ENCODE results near the gene CHTF18. TPM values are rescaled to one million over a fixed set of nuclear protein-coding genes. Genes with fewer than 3 reads are reported as not detected.

Gene CHTF18
- total and polyA plus RNA-seq, 2 donors (not counting 3 experiments of a cell fraction or from before 2014, with no cell fraction given) = 33.0 to 69.5 TPM

DNA sequence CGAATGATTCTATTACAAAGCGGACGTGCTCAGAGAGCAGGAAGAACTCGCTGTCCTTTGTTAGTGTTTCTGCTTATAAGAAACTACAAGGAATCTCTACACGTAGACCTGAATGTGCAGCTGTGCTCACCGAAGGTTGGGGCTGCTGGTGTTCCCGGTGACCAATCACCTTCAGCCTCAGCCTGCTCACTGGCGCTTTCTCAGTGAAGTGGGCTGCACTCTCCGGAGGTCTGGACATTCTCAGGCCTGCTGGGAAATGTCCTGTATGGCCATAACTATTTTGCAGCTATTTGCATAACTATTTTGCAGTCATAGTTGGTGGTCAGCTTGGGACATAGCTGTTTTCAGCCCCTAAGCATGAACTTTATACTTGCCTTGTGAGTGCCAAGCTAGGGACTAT is 37.9 kb upstream of the CHTF18 start:
- Histone ChIP-seq H3K27me3 (ENCODE audit: control insufficient read depth in 2 of 2, insufficient read depth in 2 of 2, low read length in 2 of 2) (peaks cover 4% of the 10 kb centered on the region in 2 experiments), H3K27ac (ENCODE audit: insufficient read depth, low read depth, low read length) (no peak overlapping the region), H3K4me1 (ENCODE audit: control insufficient read depth, extremely low read depth, insufficient read depth, low read length) (no peaks in the 10 kb centered on the region), H2AFZ (ENCODE audit: low read depth, low read length) (no peak overlapping the region), H3K9me3 (replicated peaks; ENCODE audit: control insufficient read depth, insufficient read depth, low read length) (no peaks in the 10 kb centered on the region), H3K4me2 (ENCODE audit: insufficient read depth, low read length) (no peak overlapping the region), H3K4me3 (replicated peaks in 1 of 3; ENCODE audit: insufficient read depth in 1 of 3, low read depth in 1 of 3, low read length in 3 of 3) (no peak overlapping the region), H3K9me1 (replicated peaks; ENCODE audit: control insufficient read depth, extremely low read depth, insufficient read depth, low read length) (no peaks in the 10 kb centered on the region), H4K20me1 (replicated peaks; ENCODE audit: control insufficient read depth, extremely low read depth, insufficient read depth, low read length) (no peaks in the 10 kb centered on the region), H3K9ac (replicated peaks; ENCODE audit: extremely low read depth, insufficient read depth, low read length) (no peak overlapping the region), H3K36me3 (ENCODE audit: control insufficient read depth in 2 of 2, extremely low read depth in 1 of 2, insufficient read depth in 2 of 2, low read length in 2 of 2) (no peaks in the 10 kb centered on the region), H3K79me2 (ENCODE audit: control insufficient read depth, insufficient read depth, low read length) (no peaks in the 10 kb centered on the region)
- FAIRE-seq (no peak), DNase-seq (ENCODE audit: low read depth, low spot score) (no peak)
- ChIA-PET CTCF (interaction anchor here (1.2 kb wide), 1 partner anchor 38 kb away, joined by 3 read pairs; no protein-coding TSS in a partner anchor), POLR2A (no interaction called here)
- TF ChIP-seq FOS (IDR thresholded peaks at IDR 0.05; ENCODE audit: borderline replicate concordance, insufficient read depth, low read length) (no peak), POLR2A (IDR thresholded peaks at IDR 0.05; ENCODE audit: low read depth, low read length) (no peak), JUN (IDR thresholded peaks at IDR 0.05; ENCODE audit: borderline replicate concordance, insufficient read depth, insufficient read length, low read depth) (no peak), POLR2AphosphoS5 (IDR thresholded peaks at IDR 0.05; ENCODE audit: insufficient read depth, low read depth, low read length) (no peak), MYC (IDR thresholded peaks at IDR 0.05; ENCODE audit: low read depth, low read length) (no peak), MAX (IDR thresholded peaks at IDR 0.05; ENCODE audit: insufficient read depth, insufficient read length) (no peak)
- intact Hi-C loops (cut with micrococcal nuclease) (no loop called here), dilution Hi-C loops (cut with MboI; ENCODE audit: extremely low pct_ligation_motif_present, low sequenced_read_pairs) (no loop called here)
- no TSS peak for BruUV-seq (replicated peaks)

GRCh38 chr16:751152-752006 is 37.0 kb upstream of the CHTF18 start:
- CTCF ChIA-PET = interaction anchor here (1.2 kb wide), 1 partner anchor 39 kb away, joined by 3 read pairs; no protein-coding TSS in a partner anchor
- Histone ChIP-seq H3K9me3 (replicated peaks; ENCODE audit: control insufficient read depth, insufficient read depth, low read length) (no peaks in the 10 kb centered on the region), H3K4me3 (replicated peaks in 1 of 3; ENCODE audit: insufficient read depth in 1 of 3, low read depth in 1 of 3, low read length in 3 of 3) (no peak overlapping the region), H3K4me1 (ENCODE audit: control insufficient read depth, extremely low read depth, insufficient read depth, low read length) (no peaks in the 10 kb centered on the region), H3K4me2 (ENCODE audit: insufficient read depth, low read length) (no peak overlapping the region), H2AFZ (ENCODE audit: low read depth, low read length) (no peak overlapping the region), H3K9me1 (replicated peaks; ENCODE audit: control insufficient read depth, extremely low read depth, insufficient read depth, low read length) (no peaks in the 10 kb centered on the region), H3K36me3 (ENCODE audit: control insufficient read depth in 2 of 2, extremely low read depth in 1 of 2, insufficient read depth in 2 of 2, low read length in 2 of 2) (no peaks in the 10 kb centered on the region), H3K9ac (replicated peaks; ENCODE audit: extremely low read depth, insufficient read depth, low read length) (no peak overlapping the region), H3K79me2 (ENCODE audit: control insufficient read depth, insufficient read depth, low read length) (no peaks in the 10 kb centered on the region), H3K27me3 (ENCODE audit: control insufficient read depth in 2 of 2, insufficient read depth in 2 of 2, low read length in 2 of 2) (peaks cover 4% of the 10 kb centered on the region in 2 experiments), H4K20me1 (replicated peaks; ENCODE audit: control insufficient read depth, extremely low read depth, insufficient read depth, low read length) (no peaks in the 10 kb centered on the region), H3K27ac (ENCODE audit: insufficient read depth, low read depth, low read length) (no peak overlapping the region)
- POLR2A ChIA-PET = no interaction called here
- FAIRE-seq (no peak), DNase-seq (ENCODE audit: low read depth, low spot score) (no peak)
- intact Hi-C loops (cut with micrococcal nuclease) (no loop called here), dilution Hi-C loops (cut with MboI; ENCODE audit: extremely low pct_ligation_motif_present, low sequenced_read_pairs) (no loop called here)
- BruUV-seq (replicated peaks) = no TSS peak
- TF ChIP-seq GATA2 (IDR thresholded peaks at IDR 0.05; ENCODE audit: insufficient read depth, insufficient read length, low read depth, low read length) (no peak), JUN (IDR thresholded peaks at IDR 0.05; ENCODE audit: borderline replicate concordance, insufficient read depth, insufficient read length, low read depth) (no peak), MAX (IDR thresholded peaks at IDR 0.05; ENCODE audit: insufficient read depth, insufficient read length) (no peak), POLR2AphosphoS5 (IDR thresholded peaks at IDR 0.05; ENCODE audit: insufficient read depth, low read depth, low read length) (no peak), FOS (IDR thresholded peaks at IDR 0.05; ENCODE audit: borderline replicate concordance, insufficient read depth, low read length) (no peak), POLR2A (IDR thresholded peaks at IDR 0.05; ENCODE audit: low read depth, low read length) (no peak), CTCF (IDR thresholded peaks at IDR 0.05; ENCODE audit: extremely low read depth in 1 of 2, insufficient read depth in 1 of 2, low read depth in 1 of 2, low read length in 2 of 2) (no peak), MYC (IDR thresholded peaks at IDR 0.05; ENCODE audit: low read depth, low read length) (no peak), EZH2 (IDR thresholded peaks at IDR 0.05; ENCODE audit: borderline replicate concordance, low read depth, low read length, severe bottlenecking) (no peak)

Data from endothelial cell of umbilical vein (primary cell).